Stimulated activated CD4-positive, alpha-beta T cell treated with anti-CD3 and anti-CD28 coated beads, Interleukin-4, amount 100 ng/mL, for 1 hour (primary cell): ENCODE results near the gene SLC2A1.

ENCODE experiments used
- DNase-seq: peaks from one replicate; pipeline ENCODE4 v3.0.0-alpha.2; 2020

The SLC2A1 gene

DNA sequence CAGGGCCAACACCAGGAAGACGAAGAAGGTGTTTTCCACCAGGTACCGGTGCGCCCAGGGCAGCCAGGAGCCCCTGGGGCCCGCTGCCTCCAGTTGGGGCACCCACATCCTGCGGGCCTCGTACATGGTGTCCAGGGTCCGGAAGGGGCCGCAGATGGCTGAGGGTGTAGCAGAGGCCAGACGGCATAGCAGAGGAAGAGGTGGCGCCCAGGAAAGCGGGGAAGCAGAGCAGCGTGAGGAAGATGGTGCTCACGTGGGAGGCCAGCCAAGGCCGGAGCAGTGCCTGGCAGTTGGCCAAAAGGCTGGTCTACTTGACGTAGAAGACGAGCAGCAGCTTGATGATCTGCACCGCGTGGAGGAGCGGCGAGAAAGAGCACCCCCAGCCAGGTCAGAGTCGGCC is 71.9 kb downstream of the SLC2A1 start:
- no peak for DNase-seq

GRCh38 chr1:42886046-42886739 is 72.5 kb downstream of the SLC2A1 start:
- no peak for DNase-seq

- no peak for DNase-seq
These were observed 78.3 kb downstream of the SLC2A1 start for GRCh38 chr1:42880384-42880783.

DNA sequence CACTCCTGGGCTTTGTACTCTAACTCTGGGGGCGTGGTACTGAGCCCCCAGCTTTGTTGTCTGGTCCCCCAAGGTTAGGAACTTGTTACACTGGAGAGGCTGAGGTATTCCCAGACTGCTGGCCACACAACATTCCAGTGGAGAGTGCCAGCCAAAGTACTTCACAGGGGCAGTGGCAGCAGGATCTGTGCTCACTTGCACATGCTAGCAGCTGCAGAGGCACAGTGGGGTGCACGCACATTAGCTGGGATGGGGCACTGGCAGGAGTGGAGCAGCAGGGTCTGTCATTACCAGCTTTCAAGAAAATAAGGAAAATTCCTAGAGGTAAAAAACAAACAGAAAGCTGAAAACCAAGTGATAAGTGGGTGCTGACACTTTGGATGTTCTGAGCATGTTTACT is 81.3 kb downstream of the SLC2A1 start:
- no peak for DNase-seq

- DNase-seq = no peak
These were observed 82.7 kb downstream of the SLC2A1 start for GRCh38 chr1:42876009-42876408.
